ENCODE results near the gene PSMB1.

GRCh38 chr6:170504479-170504878, 48.6 kb downstream of the PSMB1 start:
- no peak for TF ChIP-seq CTCF (IDR thresholded peaks at IDR 0.05; ENCODE audit: low read length)
- no peak for TF ChIP-seq EZH2 (IDR thresholded peaks at IDR 0.05; ENCODE audit: borderline replicate concordance, low read length)

Data from OCI-LY1 (cell line).